ENCODE data around the gene SPAG16. TPM values are rescaled to one million over a fixed set of nuclear protein-coding genes. Genes with fewer than 3 reads are reported as not detected.

The SPAG16 gene
- total and polyA plus RNA-seq, 11 donors, result 9.8 to 26.1 (median 15.2) TPM

DNA sequence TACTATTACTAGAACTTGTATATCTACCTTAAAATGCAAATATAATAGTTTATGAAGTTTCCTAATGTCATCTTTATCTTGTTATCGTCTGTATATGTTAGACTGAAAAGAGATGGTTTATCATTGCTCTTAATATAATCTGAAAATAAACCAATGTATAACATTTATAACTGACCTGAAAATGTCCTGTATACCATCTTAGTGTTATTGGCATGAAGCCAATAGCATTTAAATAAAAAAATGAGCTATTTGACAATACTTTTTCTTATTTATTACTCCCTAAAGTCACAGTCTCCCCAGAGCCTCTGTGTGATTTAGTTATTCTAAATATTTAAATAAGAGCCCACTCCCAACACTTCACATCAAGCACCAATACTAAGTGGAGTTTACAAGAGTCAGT, 1128.4 kb downstream of the SPAG16 start:
- Histone ChIP-seq H3K27me3 (no peaks in the 10 kb centered on the region), H3K4me3 (no peak overlapping the region), H3K4me1 (no peaks in the 10 kb centered on the region), H3K36me3 (no peaks in the 10 kb centered on the region), H3K9me3 (no peaks in the 10 kb centered on the region), H3K27ac (no peak overlapping the region)
- TF ChIP-seq CTCF (IDR thresholded peaks at IDR 0.05) (no peak), POLR2A (IDR thresholded peaks at IDR 0.05) (no peak)
- WGBS, 4 donors, result 68 to 77% (median 72%) methylated on average over 1 of the region's 1 CpG
- intact Hi-C loops (cut with DNase I), result no loop called here
- ATAC-seq (no peak), DNase-seq (no peak)

- TF ChIP-seq CTCF (IDR thresholded peaks at IDR 0.05) (no peak), POLR2A (IDR thresholded peaks at IDR 0.05) (no peak)
- Histone ChIP-seq H3K9me3 (no peaks in the 10 kb centered on the region), H3K4me1 (no peaks in the 10 kb centered on the region), H3K27ac (no peak overlapping the region), H3K36me3 (no peaks in the 10 kb centered on the region), H3K4me3 (no peak overlapping the region), H3K27me3 (no peaks in the 10 kb centered on the region)
- 85 to 93% (median 91%) methylated on average over 4 of the region's 4 CpGs for WGBS, 4 donors
- intact Hi-C loops (cut with DNase I), result no loop called here
- DNase-seq (no peak), ATAC-seq (no peak)
Observed at GRCh38 chr2:214436470-214436869, 1152.2 kb downstream of the SPAG16 start.

- DNase-seq (no peak), ATAC-seq (no peak)
- H3K4me3 ChIP-seq, result no peak overlapping the region
- intact Hi-C loops (cut with DNase I), result no loop called here
- no peaks in the 10 kb centered on the region for H3K9me3 ChIP-seq
- no peaks in the 10 kb centered on the region for H3K4me1 ChIP-seq
- no peaks in the 10 kb centered on the region for H3K36me3 ChIP-seq
- TF ChIP-seq POLR2A (IDR thresholded peaks at IDR 0.05), result no peak
- TF ChIP-seq CTCF (IDR thresholded peaks at IDR 0.05), result no peak
- H3K27me3 ChIP-seq, result no peaks in the 10 kb centered on the region
- WGBS, 4 donors, result 82 to 93% (median 84%) methylated on average over 4 of the region's 4 CpGs
- H3K27ac ChIP-seq, result no peak overlapping the region
Observed at GRCh38 chr2:214450118-214450894, 1166.0 kb downstream of the SPAG16 start.

- Histone ChIP-seq H3K36me3 (no peaks in the 10 kb centered on the region), H3K27ac (no peak overlapping the region), H3K4me1 (no peaks in the 10 kb centered on the region), H3K9me3 (no peaks in the 10 kb centered on the region), H3K4me3 (no peak overlapping the region), H3K27me3 (no peaks in the 10 kb centered on the region)
- 50 to 69% (median 64%) methylated on average over 2 of the region's 2 CpGs for WGBS, 4 donors
- ATAC-seq (no peak), DNase-seq (no peak)
- intact Hi-C loops (cut with DNase I), result no loop called here
- TF ChIP-seq POLR2A (IDR thresholded peaks at IDR 0.05), result no peak
- no peak for TF ChIP-seq CTCF (IDR thresholded peaks at IDR 0.05)
Observed at GRCh38 chr2:214451516-214452275, 1167.4 kb downstream of the SPAG16 start.

Measured in heart left ventricle (tissue), 16 donors.